NT2/D1 (cell line): ENCODE results near the gene HPF1.

Experiments
- YY1 ChIP-seq: IDR thresholded peaks from 2 replicates; pipeline ENCODE4 v1.6.1; 2011; ENCODE audit not compliant: insufficient read length, insufficient read depth
- ZNF274 ChIP-seq: IDR thresholded peaks from 2 replicates; pipeline ENCODE4 v1.6.1; 2011; ENCODE audit warnings: mild to moderate bottlenecking, low read depth, low read length

DNA sequence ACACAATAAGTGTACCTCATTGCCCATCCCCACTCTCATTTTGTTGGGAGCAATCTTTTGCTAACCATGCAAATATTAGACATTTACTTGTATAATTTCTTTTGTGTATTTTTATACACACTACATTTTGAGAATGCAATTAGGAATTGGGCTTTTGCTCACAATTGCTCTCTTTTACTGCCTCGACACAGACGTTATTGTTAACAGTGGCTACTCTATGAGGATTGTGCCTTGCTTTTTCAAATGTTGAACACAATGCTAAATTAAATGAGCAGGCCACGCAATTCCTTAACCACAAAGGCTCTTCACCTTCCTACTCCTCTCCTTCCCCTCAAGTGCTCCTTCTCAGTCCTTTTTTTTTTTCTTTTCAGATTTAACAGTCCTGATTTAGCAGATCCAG is 42.8 kb upstream of the HPF1 start:
- TF ChIP-seq ZNF274, result no peak
- no peak for TF ChIP-seq YY1
